Activated CD4-positive, alpha-beta T cell treated with anti-CD3 and anti-CD28 coated beads, Interleukin-2, amount 10 ng/mL, durations not matched to agents 7 days and 5 days (primary cell): ENCODE results near the gene FHIT. TPM values are rescaled to one million over a fixed set of nuclear protein-coding genes. Genes with fewer than 3 reads are reported as not detected.

Source experiments
- CTCF ChIA-PET: fragments of 350-600 bp; sonication (Branson Sonifier 250); formaldehyde crosslinking; loops from one replicate; lab custom pipeline; 2021; ENCODE audit warnings: antibody characterized with exemption; lab: Charles Lee
- POLR2A ChIA-PET: fragments of 350-600 bp; sonication (Branson Sonifier 250); formaldehyde crosslinking; loops from one replicate; lab custom pipeline; 2021; ENCODE audit warnings: antibody characterized with exemption; lab: Charles Lee
- DNase-seq: peaks from one replicate; pipeline ENCODE4 v3.0.0-alpha.2; 2020
- H3K27ac Mint-ChIP-seq: one replicate; pipeline ENCODE4 v1.8.0; 2021; ENCODE audit warnings: mild to moderate bottlenecking, moderate library complexity, mixed read lengths
- H3K27me3 Mint-ChIP-seq: one replicate; pipeline ENCODE4 v1.8.0; 2021; ENCODE audit warnings: mixed read lengths
- H3K36me3 Mint-ChIP-seq: one replicate; pipeline ENCODE4 v1.8.0; 2021; ENCODE audit warnings: low read depth, mixed read lengths
- H3K4me1 Mint-ChIP-seq: one replicate; pipeline ENCODE4 v1.8.0; 2021; ENCODE audit warnings: mixed read lengths
- H3K4me3 Mint-ChIP-seq: one replicate; pipeline ENCODE4 v1.8.0; 2021; ENCODE audit warnings: mild to moderate bottlenecking, moderate library complexity, mixed read lengths
- H3K9me3 Mint-ChIP-seq: one replicate; pipeline ENCODE4 v1.8.0; 2021; ENCODE audit warnings: mixed read lengths
- total RNA-seq, 2 experiments: library from RNA; stranded (reverse); gene quantifications; one replicate each; pipeline ENCODE4 v1.2.3, GENCODE V29; 2021

Gene FHIT
- 10 to 100 TPM; 39.4 to 41.2 TPM for total RNA-seq

DNA sequence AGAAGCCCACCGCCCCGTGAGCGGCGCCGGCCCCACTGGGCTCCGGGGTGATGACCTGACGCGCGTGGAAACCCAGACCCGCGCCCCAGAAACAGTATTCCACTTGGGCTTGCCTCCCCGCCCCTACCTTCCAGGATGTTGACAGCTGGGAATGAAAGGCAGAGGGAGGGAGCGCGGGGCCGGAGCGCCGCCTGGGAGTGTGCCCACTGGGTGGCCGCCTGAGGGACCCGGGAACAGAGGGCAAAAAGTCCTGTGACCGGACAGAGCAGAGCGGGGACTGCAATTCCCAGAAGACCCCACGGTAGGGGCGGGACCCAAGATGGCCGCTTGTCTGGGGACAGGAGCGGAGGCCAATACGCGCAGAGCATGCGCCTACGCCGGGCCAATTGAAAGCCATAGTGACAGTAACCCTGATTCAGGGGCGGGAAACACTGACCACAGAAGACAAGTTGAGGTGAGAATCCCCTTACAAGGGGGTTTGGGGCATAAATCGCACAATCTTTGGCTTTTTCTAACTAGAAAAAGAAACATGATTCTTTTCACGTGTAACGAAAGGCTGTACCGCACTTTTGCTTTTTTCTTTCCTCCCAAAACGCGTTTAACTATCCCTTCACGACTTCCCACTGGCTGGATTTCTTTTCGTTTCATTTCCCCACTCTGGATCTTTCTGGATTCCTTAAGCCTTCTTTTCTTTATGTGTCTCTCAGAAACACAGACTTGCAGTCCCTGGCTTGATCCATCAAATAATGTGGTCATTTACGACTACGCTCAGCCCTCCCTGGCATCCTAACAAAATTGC is at the start of gene FHIT:
Gene FHIT, minus strand, starts transcription at position 279 of the 799 bp plus-strand sequence.
- Mint-ChIP-seq H3K4me3 (peak within 1 kb of the TSS; percentile 87), H3K4me1 (peaks cover 35% of the 10 kb centered on the region), H3K9me3 (no peaks in the 10 kb centered on the region), H3K27ac (peak within 1 kb of the TSS; percentile 92), H3K27me3 (no peaks in the 10 kb centered on the region), H3K36me3 (no peaks in the 10 kb centered on the region)
- ChIA-PET CTCF (no interaction called here), POLR2A (no interaction called here)
- peak; percentile 94 for DNase-seq

- no peaks in the 10 kb centered on the region for H3K36me3 Mint-ChIP-seq
- no peaks in the 10 kb centered on the region for H3K9me3 Mint-ChIP-seq
- H3K4me3 Mint-ChIP-seq = no peak overlapping the region
- no peaks in the 10 kb centered on the region for H3K4me1 Mint-ChIP-seq
- no peaks in the 10 kb centered on the region for H3K27me3 Mint-ChIP-seq
- CTCF ChIA-PET = interaction anchor here (0.9 kb wide), 1 partner anchor 23 kb away, joined by 3 read pairs; no protein-coding TSS in a partner anchor
- POLR2A ChIA-PET = no interaction called here
- no peak for DNase-seq
- no peak overlapping the region for H3K27ac Mint-ChIP-seq
Measured at GRCh38 chr3:61300786-61301185, 49.5 kb upstream of the FHIT start.

DNA sequence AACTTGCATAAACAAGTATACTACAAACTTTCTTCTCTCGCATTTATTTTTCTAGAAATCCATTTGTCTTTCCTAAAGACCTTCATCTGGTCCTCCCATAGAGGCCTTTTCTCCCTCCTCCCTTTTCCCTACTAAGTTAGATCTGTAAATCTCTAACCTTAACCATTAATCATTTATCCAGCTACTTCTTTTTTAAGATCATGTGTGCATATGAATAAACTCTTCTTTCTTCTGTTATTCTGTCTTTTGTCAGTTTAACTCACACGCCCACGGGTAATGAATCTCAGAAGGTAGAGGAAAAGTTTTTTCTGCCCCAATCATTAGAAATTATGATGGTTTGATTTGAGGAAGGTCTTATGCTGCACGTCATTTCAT is 48.7 kb upstream of the FHIT start:
- ChIA-PET POLR2A (no interaction called here), CTCF (no interaction called here)
- no peak overlapping the region for H3K27ac Mint-ChIP-seq
- no peaks in the 10 kb centered on the region for H3K4me1 Mint-ChIP-seq
- no peaks in the 10 kb centered on the region for H3K36me3 Mint-ChIP-seq
- H3K9me3 Mint-ChIP-seq = no peaks in the 10 kb centered on the region
- no peak overlapping the region for H3K4me3 Mint-ChIP-seq
- DNase-seq = no peak
- H3K27me3 Mint-ChIP-seq = no peaks in the 10 kb centered on the region

DNA sequence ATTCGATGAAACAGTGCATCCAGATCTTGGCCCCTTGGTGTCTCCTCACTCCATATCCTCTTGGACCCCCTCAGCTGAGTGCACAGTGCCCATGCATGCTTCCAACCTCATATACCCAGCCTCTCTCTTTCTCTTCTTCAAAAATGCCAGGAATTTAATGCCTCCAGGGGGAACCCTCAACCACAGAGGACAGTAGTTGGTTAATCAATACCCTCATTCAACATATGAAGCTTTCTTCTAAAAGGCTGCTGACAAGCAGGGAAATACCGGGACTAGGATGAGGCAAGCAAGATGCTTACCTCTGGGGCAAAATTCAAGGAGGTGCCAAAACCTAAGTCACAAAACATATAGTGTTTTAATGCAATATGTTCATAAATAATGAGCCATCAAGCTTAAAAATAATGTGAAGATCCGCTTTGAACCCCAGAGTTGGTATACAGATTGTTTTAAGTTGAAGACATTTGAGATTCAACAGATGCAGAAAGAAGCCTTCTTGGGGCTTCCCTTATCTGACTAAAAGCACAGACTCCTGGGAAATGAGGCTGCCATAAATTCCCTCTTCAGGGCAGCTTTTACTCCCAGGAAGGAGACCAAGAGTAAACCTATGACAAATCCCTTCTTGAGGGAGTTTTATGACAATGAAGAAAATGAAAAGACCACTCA is 48.2 kb upstream of the FHIT start:
- H3K9me3 Mint-ChIP-seq = no peaks in the 10 kb centered on the region
- CTCF ChIA-PET = no interaction called here

GRCh38 chr3:61297821-61298220 is 46.6 kb upstream of the FHIT start:
- Mint-ChIP-seq H3K4me1 (no peaks in the 10 kb centered on the region), H3K27me3 (no peaks in the 10 kb centered on the region), H3K36me3 (no peaks in the 10 kb centered on the region), H3K9me3 (no peaks in the 10 kb centered on the region), H3K4me3 (no peak overlapping the region), H3K27ac (no peak overlapping the region)
- DNase-seq = no peak
- ChIA-PET CTCF (no interaction called here), POLR2A (no interaction called here)

More for the DNA sequence above, 48.2 kb upstream of the FHIT start:
- no peak overlapping the region for H3K27ac Mint-ChIP-seq
- no peaks in the 10 kb centered on the region for H3K4me1 Mint-ChIP-seq
- no peaks in the 10 kb centered on the region for H3K27me3 Mint-ChIP-seq
- POLR2A ChIA-PET = no interaction called here
- H3K4me3 Mint-ChIP-seq = no peak overlapping the region
- H3K36me3 Mint-ChIP-seq = no peaks in the 10 kb centered on the region
- no peak for DNase-seq

DNA sequence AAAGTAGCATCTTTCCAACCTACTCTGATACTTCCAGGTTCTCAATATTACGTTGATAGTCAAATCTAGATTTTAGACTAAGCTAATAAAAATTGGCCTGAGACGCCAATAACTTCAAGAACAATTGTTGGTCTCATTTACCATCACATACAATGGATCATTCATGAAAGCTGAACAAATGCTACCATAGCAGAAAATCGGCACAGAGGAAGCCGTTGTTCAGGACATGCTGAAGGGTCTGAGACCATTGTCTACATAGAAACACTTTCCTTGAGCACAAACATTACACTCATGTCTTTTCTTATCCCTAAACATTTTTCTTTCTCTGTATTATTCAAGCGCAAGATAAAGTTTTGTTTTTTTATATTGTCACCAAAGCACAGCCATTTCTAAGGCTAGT is 37.2 kb upstream of the FHIT start:
- Mint-ChIP-seq H3K36me3 (no peaks in the 10 kb centered on the region), H3K27ac (no peak overlapping the region), H3K9me3 (no peaks in the 10 kb centered on the region), H3K4me3 (no peak overlapping the region), H3K27me3 (peaks cover 2% of the 10 kb centered on the region), H3K4me1 (no peaks in the 10 kb centered on the region)
- ChIA-PET POLR2A (no interaction called here), CTCF (no interaction called here)
- no peak for DNase-seq

GRCh38 chr3:61283876-61284275 is 32.6 kb upstream of the FHIT start:
- Mint-ChIP-seq H3K4me1 (no peaks in the 10 kb centered on the region), H3K9me3 (no peaks in the 10 kb centered on the region), H3K36me3 (no peaks in the 10 kb centered on the region), H3K27ac (no peak overlapping the region), H3K4me3 (no peak overlapping the region), H3K27me3 (no peaks in the 10 kb centered on the region)
- POLR2A ChIA-PET = no interaction called here
- DNase-seq = no peak
- CTCF ChIA-PET = no interaction called here

DNA sequence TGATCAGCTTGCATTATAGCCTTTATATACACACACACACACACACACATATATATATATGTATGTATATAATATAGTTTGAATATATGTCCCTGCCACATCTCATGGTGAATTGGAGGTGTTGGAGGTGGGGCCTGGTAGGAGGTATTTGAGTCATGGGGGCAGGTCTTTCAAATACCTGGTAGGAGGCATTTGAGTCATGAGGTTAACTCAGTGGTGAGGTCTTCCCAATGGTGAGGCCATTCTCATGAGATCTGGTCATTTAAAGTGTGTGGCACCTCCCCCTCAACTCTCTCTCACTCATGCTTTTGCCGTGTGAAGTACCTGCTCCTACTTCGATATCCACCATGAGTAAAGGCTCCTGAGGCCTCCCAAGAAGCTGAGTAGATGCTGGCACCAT is 27.5 kb upstream of the FHIT start:
- H3K4me3 Mint-ChIP-seq = no peak overlapping the region
- POLR2A ChIA-PET = no interaction called here
- H3K4me1 Mint-ChIP-seq = no peaks in the 10 kb centered on the region
- H3K9me3 Mint-ChIP-seq = no peaks in the 10 kb centered on the region
- peaks cover under 1% of the 10 kb centered on the region for H3K27me3 Mint-ChIP-seq
- no peak for DNase-seq
- no peaks in the 10 kb centered on the region for H3K36me3 Mint-ChIP-seq
- no peak overlapping the region for H3K27ac Mint-ChIP-seq
- CTCF ChIA-PET = interaction anchor here (0.8 kb wide), 1 partner anchor 22 kb away, joined by 3 read pairs; no protein-coding TSS in a partner anchor

DNA sequence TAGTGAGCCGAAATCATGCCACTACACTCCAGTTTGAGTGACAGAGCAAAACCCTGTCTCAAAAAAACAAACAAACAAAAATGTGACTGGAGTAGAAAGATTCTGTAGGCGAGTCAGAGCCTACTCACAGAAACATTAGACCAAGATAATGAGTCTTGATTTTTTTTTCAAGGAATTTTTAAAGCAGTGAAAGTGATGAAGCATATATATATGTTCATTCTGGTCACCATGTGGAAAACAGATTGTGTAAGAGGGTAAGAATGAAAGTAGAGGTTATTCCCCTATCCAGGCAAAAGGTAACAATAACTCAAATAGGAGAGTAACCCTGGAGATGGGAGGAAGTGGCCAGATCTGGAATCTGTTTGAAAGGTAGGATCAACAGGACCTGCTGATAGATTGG is 26.2 kb upstream of the FHIT start:
- CTCF ChIA-PET = no interaction called here
- Mint-ChIP-seq H3K4me3 (no peak overlapping the region), H3K27me3 (peaks cover 6% of the 10 kb centered on the region), H3K4me1 (no peaks in the 10 kb centered on the region), H3K27ac (no peak overlapping the region), H3K9me3 (no peaks in the 10 kb centered on the region), H3K36me3 (no peaks in the 10 kb centered on the region)
- POLR2A ChIA-PET = no interaction called here
- DNase-seq = no peak

DNA sequence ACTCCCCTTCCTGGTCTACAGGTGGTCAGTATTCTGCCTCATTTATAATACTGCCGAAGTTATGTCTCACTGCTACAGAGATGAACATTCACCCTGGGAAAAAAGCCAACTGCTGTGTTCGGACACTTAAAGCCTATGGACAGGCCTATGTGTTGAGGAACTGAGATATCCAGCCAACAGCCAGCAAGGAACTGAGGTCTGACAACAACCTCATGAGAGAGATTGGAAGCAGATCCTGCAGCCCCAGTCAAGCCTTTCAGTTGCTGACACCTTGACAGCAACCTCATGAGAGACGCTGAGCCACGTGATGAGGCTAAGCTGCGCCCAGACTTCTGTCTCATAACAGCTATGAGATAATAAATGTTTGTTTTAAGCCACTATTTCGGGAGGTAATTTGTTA is 18.2 kb upstream of the FHIT start:
- no peak overlapping the region for H3K27ac Mint-ChIP-seq
- H3K27me3 Mint-ChIP-seq = peaks cover 8% of the 10 kb centered on the region
- ChIA-PET POLR2A (no interaction called here), CTCF (no interaction called here)
- H3K4me1 Mint-ChIP-seq = no peaks in the 10 kb centered on the region
- H3K4me3 Mint-ChIP-seq = no peak overlapping the region
- no peaks in the 10 kb centered on the region for H3K36me3 Mint-ChIP-seq
- H3K9me3 Mint-ChIP-seq = no peaks in the 10 kb centered on the region
- DNase-seq = no peak

DNA sequence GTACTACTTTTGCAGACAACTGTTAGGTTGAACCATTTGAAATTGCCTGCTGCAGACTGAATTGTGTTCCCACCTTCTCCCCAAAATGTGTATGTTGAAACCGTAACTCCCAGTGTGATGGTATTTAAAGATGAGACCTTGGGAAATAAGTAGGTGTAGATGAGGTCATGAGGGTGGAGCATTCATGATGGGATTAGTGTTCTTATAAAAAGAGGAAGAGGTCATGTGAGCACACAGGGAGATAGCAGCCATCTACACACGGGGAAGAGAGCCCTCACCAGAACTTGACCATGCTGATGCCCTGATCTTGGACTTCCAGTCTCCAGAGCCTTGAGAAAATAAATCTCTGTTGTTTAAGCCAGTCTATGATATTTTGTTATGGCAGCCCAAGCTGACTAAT is 17.4 kb upstream of the FHIT start:
- no peak overlapping the region for H3K4me3 Mint-ChIP-seq
- DNase-seq = no peak
- no peaks in the 10 kb centered on the region for H3K4me1 Mint-ChIP-seq
- no peaks in the 10 kb centered on the region for H3K36me3 Mint-ChIP-seq
- H3K9me3 Mint-ChIP-seq = no peaks in the 10 kb centered on the region
- ChIA-PET CTCF (no interaction called here), POLR2A (no interaction called here)
- peaks cover 7% of the 10 kb centered on the region for H3K27me3 Mint-ChIP-seq
- no peak overlapping the region for H3K27ac Mint-ChIP-seq

- Mint-ChIP-seq H3K9me3 (peaks cover 4% of the 10 kb centered on the region), H3K4me1 (no peaks in the 10 kb centered on the region), H3K27me3 (peaks cover 2% of the 10 kb centered on the region), H3K4me3 (no peak overlapping the region), H3K27ac (no peak overlapping the region), H3K36me3 (no peaks in the 10 kb centered on the region)
- POLR2A ChIA-PET = no interaction called here
- CTCF ChIA-PET = no interaction called here
- DNase-seq = no peak
Measured at GRCh38 chr3:61264281-61264680, 13.0 kb upstream of the FHIT start.

DNA sequence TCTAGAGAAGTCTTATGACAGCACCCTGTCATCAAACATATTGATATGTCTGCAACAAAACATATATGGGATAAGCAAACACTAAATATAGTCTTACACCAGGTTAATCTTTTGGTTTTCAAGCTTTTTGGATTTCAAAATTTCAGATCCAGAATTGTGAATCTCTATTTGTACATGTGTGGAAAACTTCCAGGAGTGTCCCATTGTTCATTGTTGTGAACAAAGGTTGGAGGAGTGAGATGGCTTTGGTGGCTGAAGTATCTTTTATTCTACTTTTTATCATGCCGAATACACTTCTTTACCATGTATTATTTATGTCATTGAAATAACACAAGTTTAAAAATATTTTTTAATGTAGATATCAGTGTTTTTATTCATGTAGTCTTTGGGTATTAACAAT is 5.9 kb upstream of the FHIT start:
- Mint-ChIP-seq H3K4me3 (no peak overlapping the region), H3K27me3 (no peaks in the 10 kb centered on the region), H3K36me3 (no peaks in the 10 kb centered on the region), H3K27ac (no peak overlapping the region), H3K9me3 (peaks cover 4% of the 10 kb centered on the region), H3K4me1 (peaks cover 15% of the 10 kb centered on the region)
- no peak for DNase-seq
- ChIA-PET POLR2A (no interaction called here), CTCF (interaction anchor here (1.0 kb wide), 1 partner anchor 13 kb away, joined by 3 read pairs; no protein-coding TSS in a partner anchor)
